Pons (tissue), 1 donor: ENCODE data around the gene MBP.
"Not testable (repeated sequence)": the region's sequence is repeated elsewhere in the genome, so short reads cannot be mapped to it uniquely, and the experiment has no call there.

Source experiments
- DNase-seq: peaks from one replicate; pipeline ENCODE4 v3.0.0-alpha.2; 2016; ENCODE audit warnings: low spot score

Gene MBP

DNA sequence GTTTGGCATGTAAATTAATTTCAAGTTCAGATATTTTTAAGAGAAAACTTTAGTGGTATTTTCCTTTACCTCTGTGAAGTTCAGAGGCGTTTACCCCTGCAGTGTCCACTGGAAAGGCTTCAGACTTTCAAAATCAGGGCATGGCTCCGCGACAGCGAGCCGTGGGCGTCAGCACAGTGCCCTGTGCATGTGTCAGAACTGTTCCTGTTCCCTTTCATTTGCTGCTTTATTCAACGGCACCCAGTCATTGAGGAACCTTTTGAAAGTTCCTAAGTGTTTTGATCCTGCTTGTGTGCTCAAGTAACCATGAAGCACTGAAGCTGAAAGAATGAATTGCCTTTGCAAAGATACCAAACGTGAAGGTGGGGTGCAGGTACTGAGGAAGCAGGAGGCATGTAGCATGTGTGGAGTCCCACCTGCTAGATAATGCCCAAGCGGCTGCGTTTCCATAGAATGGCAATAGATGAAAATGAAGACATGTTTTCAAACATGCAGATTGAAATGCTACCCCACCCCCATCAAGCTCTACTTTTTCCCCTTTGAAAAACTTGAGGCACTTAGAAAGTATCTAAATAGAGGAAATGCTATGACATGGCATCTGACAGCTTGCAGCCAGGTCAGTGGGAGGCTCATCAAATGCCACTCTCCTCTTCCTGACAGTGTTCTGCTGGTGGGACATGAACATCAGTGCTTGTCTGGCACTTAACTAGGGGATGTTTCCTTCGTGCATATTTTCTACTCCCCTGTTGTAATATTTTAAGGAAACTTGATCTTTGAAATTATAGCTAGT, 161.6 kb downstream of the MBP start:
- no peak for DNase-seq

DNA sequence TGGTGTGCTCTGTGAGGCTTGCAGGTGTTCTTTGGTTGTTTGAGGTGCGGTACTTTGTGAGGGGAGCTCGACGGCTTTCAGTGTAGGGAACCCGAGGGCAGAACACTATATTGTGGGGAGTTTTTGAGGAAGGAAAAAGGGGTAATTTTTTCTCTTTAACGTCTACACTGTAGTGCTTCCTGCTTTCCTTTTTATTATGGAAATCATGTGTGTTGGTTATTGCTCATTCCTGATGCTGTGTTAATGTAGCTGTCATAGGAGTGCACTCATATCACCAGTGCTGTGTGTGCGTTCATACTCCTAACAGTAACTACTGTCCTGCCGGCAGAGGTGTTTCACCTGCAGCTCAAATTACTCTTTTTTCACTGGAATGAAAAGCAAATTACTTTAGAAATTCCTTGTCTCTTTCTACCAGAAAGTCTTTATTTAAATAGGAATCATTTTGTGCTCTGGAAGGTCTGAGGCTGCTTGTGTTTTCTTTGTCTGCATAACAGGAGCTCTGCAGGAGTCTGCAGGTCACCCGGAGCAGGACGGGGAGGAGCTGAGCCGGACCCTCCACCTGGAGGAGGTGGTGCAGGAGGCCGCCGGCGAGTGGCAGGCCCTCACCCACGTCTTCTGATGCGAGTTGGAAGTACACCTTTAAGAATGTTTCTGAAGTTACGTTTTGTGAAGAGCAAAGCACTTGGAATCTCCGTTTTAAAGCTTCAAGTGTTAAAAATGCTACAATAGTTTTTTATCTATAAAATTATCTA, 164.7 kb downstream of the MBP start:
- DNase-seq = no peak

DNA sequence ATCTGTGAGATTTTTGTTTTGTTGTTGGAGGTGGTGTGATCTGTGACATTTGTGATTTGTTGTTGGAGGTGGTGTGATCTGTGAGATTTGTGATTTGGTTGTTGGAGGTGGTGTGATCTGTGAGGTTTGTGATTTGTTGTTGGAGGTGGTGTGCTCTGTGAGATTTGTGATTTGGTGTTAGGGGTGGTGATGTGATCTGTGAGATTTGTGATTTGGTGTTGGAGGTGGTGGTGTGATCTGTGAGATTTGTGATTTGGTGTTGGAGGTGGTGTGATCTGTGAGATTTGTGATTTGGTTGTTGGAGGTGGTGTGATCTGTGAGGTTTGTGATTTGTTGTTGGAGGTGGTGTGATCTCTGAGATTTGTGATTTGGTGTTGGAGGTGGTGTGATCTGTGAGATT, 165.3 kb downstream of the MBP start:
- not testable (repeated sequence) for DNase-seq

DNA sequence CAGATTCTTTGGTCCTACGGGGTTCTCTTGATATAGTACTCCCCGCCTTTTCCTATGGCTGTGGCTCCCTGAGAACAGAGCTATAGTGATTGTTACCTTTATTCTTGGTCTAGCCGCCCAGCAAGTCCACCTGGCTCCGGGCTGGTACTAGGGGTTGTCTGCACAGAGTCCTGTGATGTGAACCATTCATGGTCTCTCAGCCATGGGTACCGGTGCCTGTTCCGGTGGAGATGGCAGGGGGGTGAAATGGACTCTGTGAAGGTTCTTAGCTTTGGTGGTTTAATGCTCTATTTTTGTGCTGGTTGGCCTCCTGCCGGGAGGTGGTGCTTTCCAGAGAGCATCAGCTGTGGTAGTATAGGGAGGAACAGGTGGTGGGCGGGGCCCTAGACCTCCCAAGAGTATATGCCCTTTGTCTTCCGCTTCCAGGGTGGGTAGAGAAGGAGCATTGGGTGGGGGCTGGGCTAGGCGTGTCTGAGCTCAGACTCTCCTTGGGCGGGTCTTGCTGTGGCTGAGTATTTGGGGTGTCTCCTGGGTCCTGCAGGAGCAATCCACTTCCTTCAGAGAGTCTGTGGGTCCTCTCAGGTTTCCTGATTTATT, 166.9 kb downstream of the MBP start:
- not testable (repeated sequence) for DNase-seq

DNA sequence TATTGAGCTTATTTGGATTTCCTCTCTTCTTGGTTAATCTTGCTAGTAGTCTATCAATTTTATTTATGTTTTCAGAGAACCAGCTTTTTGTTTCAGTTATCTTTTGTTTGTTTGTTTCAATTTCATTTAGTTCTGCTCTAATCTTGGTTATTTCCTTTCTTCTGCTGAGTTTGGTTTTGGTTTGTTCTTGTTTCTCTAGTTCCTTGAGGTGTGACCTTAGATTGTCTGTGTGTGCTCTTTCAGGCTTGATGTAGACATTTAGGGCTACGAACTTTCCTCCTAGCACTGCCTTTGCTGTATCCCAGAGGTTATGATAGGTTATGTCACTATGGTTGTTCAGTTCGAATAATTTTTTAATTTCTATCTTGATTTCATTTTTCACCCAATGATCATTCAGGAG, 168.6 kb downstream of the MBP start:
- DNase-seq = no peak

DNA sequence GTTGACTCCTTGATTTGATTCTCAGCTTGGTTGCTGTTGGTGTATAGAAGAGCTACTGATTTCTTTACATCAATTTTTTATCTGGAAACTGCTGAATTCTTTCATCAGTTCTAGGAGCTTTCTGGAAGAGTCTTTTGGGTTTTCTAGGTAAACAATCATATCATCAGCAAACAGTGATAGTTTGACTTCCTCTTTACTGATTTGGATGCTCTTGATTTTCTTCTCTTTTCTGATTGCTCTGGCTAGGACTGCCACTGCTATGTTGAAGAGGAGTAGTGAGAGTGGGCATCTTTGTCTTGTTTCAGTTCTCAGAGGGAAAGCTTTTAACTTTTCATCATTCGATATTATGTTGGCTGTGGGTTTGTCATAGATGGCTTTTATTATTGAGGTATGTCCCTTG, 169.7 kb downstream of the MBP start:
- DNase-seq = no peak

DNA sequence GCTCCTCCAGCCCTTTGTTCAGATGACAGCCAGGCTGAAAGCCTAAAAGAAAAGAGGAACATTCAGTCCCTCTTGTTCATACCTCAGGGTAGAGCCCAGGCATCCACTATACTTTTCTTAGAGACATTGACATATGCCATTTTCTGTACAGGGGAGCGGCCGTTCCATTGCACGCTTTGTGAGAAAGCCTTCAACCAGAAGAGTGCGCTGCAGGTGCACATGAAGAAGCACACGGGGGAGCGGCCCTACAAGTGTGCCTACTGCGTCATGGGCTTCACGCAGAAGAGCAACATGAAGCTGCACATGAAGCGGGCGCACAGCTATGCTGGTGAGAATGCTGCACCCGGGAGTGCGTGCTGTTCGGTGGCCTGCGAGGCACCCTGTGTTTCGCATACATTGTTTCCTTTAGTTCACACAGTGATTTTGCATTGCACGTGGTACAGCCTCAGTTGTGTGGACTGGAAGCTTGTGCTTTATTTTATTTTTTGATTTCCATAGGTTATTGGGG, 172.0 kb downstream of the MBP start:
- no peak for DNase-seq

DNA sequence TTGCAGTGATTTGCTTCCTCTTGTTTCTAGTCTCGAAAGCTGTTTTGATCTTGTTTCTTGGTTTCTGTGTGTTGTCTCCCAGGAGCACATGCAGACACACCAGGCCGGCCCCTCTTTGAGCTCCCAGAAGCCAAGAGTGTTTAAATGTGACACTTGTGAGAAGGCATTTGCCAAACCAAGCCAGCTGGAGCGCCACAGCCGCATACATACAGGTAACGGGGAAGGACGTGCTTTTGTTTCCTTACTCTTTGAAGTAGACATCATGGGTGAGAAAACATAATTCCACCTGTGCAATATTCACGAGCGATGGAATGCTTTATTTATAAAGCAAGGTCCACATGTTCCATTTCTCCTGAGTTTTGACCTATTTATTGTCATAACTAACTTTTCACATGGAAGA, 173.0 kb downstream of the MBP start:
- DNase-seq = no peak

DNA sequence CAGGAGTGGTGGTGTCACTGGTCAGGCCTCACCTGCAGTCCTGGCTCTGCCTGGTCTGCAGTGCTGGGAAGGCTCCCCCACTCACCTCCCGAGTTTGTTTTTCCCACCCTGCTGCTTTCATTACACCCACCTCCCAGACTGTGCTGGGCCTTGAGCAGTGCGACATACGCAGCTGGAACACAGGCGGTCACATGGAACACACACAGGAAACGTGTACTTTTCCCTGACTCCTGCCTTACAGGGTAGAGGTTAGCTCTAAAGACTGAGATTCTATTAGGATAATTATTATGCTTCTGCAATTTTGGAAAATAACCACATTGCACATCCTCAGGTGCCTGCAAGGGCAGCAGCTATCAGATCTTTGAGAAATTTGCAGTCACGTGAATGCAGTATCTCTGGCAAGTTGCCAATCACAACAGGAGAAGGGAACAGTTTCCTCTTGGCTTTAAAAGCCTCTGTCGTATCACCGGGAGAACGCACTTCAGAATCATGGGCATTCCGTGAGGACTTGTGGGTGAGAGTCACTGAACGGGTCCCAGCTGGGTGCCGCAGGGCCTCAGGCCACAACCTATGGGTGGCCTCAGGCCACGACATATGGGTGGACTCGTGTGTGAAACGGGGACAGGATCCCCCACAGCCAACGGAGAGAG, 173.8 kb downstream of the MBP start:
- no peak for DNase-seq

DNA sequence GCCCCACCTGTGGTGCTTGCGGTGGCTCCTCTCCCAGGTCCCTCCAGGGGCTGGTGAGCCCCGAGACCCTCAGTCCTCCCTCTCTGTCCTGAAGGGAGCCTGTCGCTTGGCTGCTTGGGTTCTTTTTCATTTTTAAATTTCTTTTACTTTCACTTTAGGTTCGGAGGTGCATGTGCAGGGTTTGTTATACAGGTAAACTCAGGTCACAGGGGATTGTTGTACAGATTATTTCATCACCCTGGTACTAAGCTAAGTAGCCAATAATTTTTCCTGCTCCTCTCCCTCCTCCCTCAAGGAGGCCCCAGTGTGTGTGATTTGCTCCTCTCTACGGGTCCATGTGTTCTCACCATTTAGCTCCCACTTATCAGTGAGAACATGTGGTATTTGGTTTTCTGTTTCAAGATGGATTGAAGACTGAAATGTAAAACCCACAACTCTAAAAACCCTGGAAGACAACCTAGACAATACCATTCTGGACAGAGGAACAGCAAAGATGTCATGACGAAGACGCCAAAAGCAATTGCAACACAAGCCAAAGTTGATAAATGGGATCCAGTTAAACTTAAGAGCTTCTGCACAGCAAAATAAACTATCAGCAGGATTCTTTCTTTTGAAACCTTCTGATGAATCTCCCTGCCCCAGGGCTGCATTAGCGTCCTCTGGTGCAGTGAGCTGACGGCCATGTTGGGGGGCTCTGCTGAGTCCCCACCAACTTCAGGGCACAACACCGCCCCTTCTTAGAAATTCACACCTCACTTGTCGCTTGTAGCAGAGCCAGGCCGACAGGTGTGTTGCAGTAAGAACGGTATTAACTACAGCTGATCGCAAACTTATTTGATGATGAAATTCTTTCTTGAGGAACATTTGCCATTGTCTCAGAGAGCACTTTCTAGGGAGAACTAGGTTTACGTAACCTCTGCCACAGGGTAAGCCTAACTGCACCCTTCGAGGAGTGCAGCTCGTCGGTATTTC, 174.9 kb downstream of the MBP start:
- DNase-seq = no peak

DNA sequence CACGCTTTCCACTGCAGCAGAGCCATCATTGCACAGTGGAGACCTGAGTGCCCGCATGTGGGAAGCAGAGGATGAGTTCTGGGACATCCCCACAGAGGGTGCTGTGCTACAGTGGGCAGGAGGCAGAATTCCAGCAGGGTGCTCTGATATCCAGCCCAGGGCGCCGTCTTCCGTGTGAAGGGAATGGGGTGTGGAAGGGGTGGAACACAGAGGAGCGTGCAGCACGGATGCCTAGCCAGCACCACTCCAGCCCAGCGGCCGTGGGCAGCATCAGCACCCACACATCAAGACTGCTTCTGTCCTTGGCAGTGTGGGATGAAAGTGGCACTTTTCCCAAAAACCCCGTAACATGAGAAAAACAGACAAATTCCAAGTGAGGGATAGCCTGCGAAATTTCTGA, 175.9 kb downstream of the MBP start:
- no peak for DNase-seq

DNA sequence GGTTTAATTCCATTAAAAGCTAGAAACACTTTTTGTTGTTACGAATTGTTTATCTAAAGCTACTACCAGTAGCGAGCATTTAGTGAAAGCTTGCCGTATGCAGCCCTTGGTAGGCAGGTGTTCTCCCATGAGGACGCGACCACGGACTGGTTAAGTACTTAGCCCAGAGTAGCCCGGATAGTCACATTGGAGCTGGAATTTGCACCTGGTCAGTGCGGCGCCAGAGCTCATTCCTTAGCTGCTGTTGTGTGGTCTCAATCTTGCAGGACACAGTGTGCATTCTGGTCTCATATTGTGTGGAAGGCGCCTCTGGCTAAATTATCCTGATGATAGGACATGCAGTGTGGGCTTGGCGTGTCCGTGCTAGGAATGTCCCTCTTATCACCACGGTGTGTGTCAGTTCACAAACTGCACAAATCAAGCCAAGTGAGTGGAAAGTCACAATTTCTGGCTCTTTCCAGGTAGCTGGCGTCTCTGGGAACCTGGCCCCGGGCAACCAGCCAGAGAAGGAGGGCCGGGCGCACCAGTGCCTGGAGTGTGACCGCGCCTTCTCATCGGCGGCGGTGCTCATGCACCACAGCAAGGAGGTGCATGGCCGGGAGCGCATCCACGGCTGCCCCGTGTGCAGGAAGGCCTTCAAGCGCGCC, 176.9 kb downstream of the MBP start:
- no peak for DNase-seq

DNA sequence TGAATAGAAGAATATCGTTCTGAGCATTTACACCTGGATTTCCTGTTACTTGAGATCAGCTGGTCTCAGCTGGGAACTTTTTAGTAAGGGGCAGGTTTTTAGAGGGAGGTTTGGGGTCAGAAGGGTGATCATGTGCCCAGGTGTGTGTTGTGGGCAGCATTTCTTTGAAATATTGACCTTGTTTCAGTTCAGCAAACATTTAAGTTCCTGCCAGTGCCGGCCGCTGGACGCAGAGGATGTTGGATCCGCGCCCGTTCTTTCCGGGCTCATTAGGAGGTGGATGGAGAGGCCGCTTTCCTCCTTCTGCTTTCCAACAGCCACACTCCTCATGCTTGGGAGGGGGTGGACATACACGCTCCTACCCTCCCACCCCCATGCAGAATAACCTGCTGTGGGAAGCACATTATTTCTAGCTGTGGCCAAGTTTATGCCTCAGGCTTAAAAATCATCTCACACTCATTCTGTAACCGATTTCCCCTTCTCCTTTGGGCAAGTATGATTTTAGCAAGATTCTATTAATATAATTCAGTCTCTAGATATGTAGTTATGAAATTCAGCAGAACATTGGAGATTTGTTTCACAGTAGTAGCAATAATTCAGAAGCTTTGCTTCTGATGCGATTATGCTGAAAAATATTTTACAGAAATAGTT, 178.9 kb downstream of the MBP start:
- peak; percentile 20 for DNase-seq

DNA sequence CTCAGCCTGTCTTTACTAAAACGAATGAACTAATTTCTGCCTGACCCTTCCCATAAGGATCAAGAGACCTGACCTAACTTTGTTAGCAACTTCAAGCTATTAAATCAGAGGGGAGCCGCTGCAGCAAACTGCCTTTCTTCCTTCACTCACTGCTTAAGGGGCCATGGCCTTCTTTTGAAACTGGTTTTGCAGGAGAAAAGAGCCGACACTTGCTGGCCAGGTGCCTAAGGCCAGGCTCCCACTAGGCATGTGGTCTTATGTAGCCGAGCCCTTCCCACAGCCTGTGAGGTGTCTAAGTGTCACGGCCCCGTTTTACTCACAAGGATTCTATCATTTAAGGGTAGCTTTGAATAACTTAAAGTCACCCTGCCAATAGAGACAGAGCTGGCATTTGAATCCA, 179.4 kb downstream of the MBP start:
- no peak for DNase-seq

DNA sequence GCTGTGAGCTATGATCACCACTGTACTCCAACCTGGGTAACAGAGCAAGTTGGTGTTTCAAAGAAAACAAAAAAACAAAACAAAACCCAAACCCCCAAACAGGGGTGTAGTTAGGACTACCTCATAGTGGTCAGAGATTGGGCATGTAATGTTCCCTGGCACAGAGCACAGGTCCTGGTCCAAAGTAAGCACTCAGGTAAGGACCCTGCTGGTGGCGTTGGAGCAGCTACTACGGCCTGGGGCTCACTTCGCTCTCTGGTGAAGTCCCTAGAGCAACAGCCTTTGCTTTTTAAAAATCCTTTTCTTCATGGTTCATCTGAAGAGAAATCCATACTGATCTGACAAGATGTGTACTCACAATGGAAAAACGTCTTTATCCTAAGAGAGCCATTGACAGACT, 179.8 kb downstream of the MBP start:
- DNase-seq = no peak

DNA sequence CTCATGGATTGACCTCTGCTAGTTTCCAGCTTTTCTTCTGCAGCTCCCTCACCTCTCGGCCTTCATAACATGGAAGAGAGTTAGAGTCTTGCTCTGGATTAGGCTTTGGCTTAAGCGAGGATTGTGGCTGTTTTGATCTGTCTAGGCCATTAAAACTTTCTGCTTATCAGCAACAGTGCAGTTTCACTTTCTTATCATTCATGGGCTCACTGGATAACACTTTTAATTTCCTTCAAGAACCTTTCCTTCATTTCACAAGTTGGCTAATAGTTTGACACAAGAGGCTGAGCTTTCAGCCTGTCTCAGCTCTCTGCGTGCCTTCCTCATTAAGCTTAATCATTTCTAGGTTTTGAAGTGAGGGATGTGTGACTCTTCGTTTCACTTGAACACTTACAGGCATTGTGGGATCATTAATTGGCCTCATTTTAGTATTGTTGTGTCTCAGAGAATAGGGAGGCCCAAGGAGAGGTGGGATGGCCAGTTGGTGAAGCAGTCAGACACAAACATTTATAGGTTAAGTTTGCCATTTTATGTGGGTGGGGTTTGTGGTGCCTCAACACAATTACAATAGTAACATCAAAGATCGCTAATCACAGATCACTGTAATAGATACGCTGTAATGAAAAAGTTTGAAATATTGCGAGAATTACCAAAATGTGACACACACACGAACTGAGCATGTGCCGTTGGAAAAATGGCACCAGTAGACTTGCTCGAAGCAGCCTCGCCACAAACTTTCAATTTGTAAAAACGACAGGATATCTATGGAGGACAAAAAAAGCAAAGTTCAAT, 180.9 kb downstream of the MBP start:
- DNase-seq = no peak

DNA sequence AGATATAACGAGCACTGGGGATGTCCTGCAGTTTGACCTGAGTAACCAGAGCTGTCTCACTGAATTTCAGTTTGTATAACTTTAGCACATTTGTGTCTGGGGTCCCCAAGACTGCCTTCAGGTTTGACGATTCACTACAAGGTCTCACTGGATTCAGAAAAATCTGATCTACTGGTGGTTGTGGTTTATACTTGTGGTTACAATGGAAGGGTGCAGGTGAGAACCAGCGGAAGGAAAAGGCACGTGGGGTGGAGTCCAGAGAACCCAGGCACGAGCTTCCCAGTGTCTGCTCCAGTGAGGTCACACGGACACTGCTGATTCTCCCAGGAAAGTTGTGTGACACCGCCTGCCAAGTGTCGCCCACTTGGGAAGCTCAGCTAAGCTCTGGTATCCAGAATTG, 184.2 kb downstream of the MBP start:
- no peak for DNase-seq

DNA sequence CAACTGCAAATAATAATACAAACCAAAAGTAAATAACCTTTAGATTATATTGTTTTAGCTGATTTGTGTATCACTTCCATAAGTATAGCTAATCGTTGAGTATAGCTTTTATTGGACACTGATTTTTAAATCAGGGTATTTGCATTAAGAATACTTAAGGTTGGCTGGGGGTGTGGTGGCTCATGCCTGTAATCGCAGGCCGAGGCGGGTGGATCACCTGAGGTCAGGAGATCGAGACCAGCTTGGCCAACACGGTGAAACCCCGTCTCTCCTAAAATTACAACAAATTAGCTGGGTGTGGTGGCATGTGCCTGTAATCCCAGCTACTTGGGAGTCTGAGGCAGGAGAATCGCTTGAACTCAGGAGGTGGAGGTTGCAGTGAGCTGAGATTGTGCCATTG, 188.2 kb downstream of the MBP start:
- DNase-seq = not testable (repeated sequence)

DNA sequence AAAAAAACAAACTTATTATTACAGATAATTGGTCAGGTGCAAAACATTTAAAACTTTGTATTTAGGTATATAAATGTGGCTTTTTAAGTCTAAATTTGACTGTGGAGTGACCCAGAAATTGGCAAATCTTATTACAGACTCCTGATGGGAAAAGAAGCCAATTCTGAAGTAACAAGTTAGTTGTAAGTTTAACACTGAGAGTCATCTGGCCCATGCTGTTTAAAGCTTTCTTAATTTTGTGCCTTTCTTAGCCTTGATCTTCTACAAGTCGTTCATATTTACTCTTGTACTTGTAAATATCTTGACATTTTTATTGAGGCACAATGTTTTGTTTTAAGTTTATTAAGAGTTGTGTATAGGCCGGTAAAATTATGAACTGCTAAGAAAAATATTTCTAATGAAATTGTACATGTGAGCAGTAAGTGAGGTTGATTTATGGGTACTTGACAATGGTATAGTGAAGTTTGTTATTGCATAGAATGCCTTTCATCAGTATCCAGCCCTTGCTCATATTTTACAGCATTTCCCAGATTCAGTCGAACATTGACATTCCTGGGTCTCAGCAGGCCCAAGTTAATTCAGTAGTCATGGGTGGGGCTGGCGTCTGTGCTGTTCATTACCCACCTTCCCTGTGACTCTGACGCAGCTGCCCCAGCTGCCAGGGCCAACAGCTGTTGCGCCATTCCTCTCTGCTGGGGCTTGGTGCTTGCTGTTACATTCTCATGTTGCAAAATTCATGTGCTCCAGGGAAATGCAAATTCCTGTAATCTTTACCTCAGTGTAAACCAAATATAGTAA, 188.8 kb downstream of the MBP start:
- no peak for DNase-seq
